Measurements from ENCODE around the gene ANKRD63. TPM values are rescaled to one million over a fixed set of nuclear protein-coding genes. Genes with fewer than 3 reads are reported as not detected.

Gene ANKRD63
- total RNA-seq, 1 experiment from 2014 or later: 0.72 TPM

DNA sequence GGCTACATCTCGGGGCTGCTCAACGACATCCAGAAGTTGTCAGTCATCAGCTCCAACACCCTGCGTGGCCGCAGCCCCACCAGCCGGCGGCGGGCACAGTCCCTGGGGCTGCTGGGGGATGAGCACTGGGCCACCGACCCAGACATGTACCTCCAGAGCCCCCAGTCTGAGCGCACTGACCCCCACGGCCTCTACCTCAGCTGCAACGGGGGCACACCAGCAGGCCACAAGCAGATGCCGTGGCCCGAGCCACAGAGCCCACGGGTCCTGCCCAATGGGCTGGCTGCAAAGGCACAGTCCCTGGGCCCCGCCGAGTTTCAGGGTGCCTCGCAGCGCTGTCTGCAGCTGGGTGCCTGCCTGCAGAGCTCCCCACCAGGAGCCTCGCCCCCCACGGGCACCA is 17.0 kb downstream of the ANKRD63 start:
- no peak for DNase-seq (ENCODE audit: low read depth, low spot score)
- Histone ChIP-seq H3K27me3 (ENCODE audit: control insufficient read depth, insufficient read depth, low read length) (no peaks in the 10 kb centered on the region), H3K4me1 (ENCODE audit: control insufficient read depth, insufficient read depth, low read length) (peaks cover 23% of the 10 kb centered on the region), H3K9me3 (ENCODE audit: control insufficient read depth, insufficient read depth, low read depth, low read length) (no peaks in the 10 kb centered on the region), H3K36me3 (ENCODE audit: control insufficient read depth, insufficient read depth, low read length) (no peaks in the 10 kb centered on the region), H3K4me3 (ENCODE audit: low read depth in 2 of 2, low read length in 2 of 2) (no peak overlapping the region), H3K27ac (ENCODE audit: low read length) (no peak overlapping the region)
- TF ChIP-seq, protein P1, sequence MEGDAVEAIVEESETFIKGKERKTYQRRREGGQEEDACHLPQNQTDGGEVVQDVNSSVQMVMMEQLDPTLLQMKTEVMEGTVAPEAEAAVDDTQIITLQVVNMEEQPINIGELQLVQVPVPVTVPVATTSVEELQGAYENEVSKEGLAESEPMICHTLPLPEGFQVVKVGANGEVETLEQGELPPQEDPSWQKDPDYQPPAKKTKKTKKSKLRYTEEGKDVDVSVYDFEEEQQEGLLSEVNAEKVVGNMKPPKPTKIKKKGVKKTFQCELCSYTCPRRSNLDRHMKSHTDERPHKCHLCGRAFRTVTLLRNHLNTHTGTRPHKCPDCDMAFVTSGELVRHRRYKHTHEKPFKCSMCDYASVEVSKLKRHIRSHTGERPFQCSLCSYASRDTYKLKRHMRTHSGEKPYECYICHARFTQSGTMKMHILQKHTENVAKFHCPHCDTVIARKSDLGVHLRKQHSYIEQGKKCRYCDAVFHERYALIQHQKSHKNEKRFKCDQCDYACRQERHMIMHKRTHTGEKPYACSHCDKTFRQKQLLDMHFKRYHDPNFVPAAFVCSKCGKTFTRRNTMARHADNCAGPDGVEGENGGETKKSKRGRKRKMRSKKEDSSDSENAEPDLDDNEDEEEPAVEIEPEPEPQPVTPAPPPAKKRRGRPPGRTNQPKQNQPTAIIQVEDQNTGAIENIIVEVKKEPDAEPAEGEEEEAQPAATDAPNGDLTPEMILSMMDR (IDR thresholded peaks at IDR 0.05): no peak
- TF ChIP-seq, protein P2, sequence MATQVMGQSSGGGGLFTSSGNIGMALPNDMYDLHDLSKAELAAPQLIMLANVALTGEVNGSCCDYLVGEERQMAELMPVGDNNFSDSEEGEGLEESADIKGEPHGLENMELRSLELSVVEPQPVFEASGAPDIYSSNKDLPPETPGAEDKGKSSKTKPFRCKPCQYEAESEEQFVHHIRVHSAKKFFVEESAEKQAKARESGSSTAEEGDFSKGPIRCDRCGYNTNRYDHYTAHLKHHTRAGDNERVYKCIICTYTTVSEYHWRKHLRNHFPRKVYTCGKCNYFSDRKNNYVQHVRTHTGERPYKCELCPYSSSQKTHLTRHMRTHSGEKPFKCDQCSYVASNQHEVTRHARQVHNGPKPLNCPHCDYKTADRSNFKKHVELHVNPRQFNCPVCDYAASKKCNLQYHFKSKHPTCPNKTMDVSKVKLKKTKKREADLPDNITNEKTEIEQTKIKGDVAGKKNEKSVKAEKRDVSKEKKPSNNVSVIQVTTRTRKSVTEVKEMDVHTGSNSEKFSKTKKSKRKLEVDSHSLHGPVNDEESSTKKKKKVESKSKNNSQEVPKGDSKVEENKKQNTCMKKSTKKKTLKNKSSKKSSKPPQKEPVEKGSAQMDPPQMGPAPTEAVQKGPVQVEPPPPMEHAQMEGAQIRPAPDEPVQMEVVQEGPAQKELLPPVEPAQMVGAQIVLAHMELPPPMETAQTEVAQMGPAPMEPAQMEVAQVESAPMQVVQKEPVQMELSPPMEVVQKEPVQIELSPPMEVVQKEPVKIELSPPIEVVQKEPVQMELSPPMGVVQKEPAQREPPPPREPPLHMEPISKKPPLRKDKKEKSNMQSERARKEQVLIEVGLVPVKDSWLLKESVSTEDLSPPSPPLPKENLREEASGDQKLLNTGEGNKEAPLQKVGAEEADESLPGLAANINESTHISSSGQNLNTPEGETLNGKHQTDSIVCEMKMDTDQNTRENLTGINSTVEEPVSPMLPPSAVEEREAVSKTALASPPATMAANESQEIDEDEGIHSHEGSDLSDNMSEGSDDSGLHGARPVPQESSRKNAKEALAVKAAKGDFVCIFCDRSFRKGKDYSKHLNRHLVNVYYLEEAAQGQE (IDR thresholded peaks at IDR 0.05; ENCODE audit: insufficient read depth in 1 of 2, low read depth in 2 of 2, low read length in 1 of 2): no peak
- no peak for TF ChIP-seq POLR2AphosphoS5 (IDR thresholded peaks at IDR 0.05; ENCODE audit: low read depth, low read length)
- no peak for TF ChIP-seq SIN3A (IDR thresholded peaks at IDR 0.05; ENCODE audit: borderline replicate concordance, insufficient read depth, low read depth, low read length)
- TF ChIP-seq TCF7L2 (IDR thresholded peaks at IDR 0.05; ENCODE audit: low read depth, low read length): no peak
- in situ Hi-C loops (cut with HindIII; ENCODE audit: low pct_unique_long_range_greater_than_20kb, low sequenced_read_pairs) (no loop called here), intact Hi-C loops (cut with micrococcal nuclease; ENCODE audit: unreplicated experiment) (no loop called here)
- POLR2A ChIA-PET: no interaction called here
- BruUV-seq (replicated peaks): no TSS peak
- CTCF ChIA-PET: no interaction called here
- no peak for ATAC-seq

DNA sequence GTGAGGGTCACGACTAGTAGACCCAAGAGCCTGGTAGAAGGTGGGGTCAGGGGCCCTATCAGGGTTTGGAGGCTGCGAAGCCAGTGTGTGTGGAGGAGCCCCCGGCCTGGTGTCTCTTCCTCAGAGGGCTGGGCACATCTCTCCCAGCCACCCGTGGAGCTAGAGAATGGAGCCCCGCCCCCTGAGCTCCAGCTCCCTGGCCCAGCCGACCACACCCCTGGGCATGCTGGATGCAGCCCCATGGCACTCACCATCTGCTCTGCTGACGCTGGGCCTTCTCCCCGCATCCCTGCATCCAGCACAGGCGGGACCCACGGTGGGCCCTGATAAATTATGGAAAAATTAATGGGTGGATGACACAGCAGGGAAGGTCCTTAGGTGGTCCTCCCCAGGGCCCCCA is 17.5 kb downstream of the ANKRD63 start:
- Histone ChIP-seq H3K27ac (ENCODE audit: low read length) (no peak overlapping the region), H3K4me1 (ENCODE audit: control insufficient read depth, insufficient read depth, low read length) (peaks cover 23% of the 10 kb centered on the region), H3K4me3 (ENCODE audit: low read depth in 2 of 2, low read length in 2 of 2) (no peak overlapping the region), H3K27me3 (ENCODE audit: control insufficient read depth, insufficient read depth, low read length) (no peaks in the 10 kb centered on the region), H3K9me3 (ENCODE audit: control insufficient read depth, insufficient read depth, low read depth, low read length) (no peaks in the 10 kb centered on the region), H3K36me3 (ENCODE audit: control insufficient read depth, insufficient read depth, low read length) (no peaks in the 10 kb centered on the region)
- CTCF ChIA-PET: interaction anchor here (1.4 kb wide), 1 partner anchor 8 kb away, joined by 7 read pairs; no protein-coding TSS in a partner anchor
- in situ Hi-C loops (cut with HindIII; ENCODE audit: low pct_unique_long_range_greater_than_20kb, low sequenced_read_pairs): no loop called here
- DNase-seq (ENCODE audit: low read depth, low spot score) (no peak), ATAC-seq (no peak)
- TF ChIP-seq POLR2AphosphoS5 (IDR thresholded peaks at IDR 0.05; ENCODE audit: low read depth, low read length) (no peak), SIN3A (IDR thresholded peaks at IDR 0.05; ENCODE audit: borderline replicate concordance, insufficient read depth, low read depth, low read length) (no peak), TCF7L2 (IDR thresholded peaks at IDR 0.05; ENCODE audit: low read depth, low read length) (no peak)
- TF ChIP-seq, protein P1 (IDR thresholded peaks at IDR 0.05): no peak
- TF ChIP-seq, protein P2 (IDR thresholded peaks at IDR 0.05; ENCODE audit: insufficient read depth in 1 of 2, low read depth in 2 of 2, low read length in 1 of 2): no peak
- POLR2A ChIA-PET: no interaction called here
- intact Hi-C loops (cut with micrococcal nuclease; ENCODE audit: unreplicated experiment): no loop called here
- BruUV-seq (replicated peaks): no TSS peak
